HG03196 (cell line): ENCODE data around the gene VGLL4.

Experiments
- ATAC-seq: cut with Tn5 transposase; IDR thresholded peaks from one replicate; pipeline ENCODE4 v1.9.1; 2021; ENCODE audit not compliant: unreplicated experiment

VGLL4 gene

DNA sequence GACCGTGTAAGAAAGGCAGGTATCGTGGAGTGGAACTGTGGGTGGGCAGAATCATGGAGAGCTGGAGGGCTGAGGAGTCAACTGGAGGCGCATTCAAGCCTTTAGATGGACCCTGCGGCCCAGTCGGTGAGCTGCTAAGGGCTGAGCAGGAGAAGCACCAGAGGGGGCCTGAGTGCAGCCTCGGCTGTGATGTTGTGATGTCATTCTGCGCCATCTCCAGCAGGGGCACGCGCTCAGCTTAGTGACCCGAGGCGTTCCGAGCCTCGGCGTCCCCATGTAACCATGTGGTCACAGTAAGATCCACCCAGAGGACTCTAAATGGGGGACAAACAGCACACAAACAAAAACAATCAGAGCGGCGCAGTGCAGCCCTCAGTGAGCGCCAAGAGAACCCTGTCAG lies 76.8 kb downstream of the VGLL4 start:
- ATAC-seq = no peak

DNA sequence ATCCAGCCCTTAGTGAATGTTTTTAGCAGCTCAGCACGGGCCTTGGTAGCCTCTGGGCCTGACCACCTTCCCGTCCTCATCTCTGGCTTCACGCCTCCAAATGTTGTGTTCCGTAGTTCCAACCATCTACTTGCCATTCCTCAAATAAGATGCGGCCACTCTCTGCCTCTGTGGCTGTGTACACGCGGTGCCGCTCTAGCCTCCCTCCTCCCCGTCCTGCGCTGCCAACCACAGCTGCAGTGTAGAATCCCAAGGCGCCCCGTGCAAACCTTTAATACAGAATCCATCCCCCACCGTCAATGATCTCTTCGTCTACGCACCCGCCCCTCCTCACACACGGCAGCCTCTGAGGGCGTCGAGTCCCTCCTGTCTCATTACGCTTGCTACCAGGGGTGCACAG lies 77.2 kb downstream of the VGLL4 start:
- ATAC-seq = no peak

DNA sequence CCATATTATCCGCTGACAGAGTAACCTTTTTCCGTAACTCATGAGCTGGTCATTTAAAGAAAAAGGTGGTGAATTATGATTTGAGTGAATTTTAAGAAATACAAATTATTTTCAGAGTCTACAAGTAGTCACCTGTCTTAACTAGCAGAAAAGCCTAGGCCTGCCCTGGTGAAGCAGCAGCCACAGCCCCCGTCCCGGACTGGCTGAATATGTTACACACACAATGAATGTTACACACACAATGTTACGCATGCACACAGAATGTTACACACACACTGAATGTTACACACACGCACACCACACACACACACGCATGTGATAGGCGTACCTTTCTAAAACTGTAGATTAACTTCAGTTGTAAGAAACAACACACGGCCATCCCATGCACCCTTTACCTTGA lies 77.8 kb downstream of the VGLL4 start:
- ATAC-seq = no peak

DNA sequence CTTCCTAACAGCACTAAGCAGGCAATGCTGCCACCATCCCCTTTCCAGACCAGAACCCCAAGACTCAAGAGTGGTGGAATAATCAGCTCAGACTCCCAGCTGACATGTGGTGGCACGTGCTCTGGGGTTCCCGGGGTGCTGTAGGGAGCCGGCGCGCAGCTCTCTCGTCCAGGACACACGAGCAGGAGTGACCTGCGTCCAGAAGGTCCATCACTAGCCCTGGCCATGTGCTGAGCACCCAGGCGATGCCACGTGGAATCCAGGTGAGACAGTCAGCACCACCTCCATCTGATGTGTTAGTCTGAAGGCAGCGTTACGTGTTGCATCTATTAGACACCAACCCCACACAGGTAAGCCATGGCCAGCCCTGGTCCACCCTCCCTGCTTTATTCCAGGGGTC lies 78.2 kb downstream of the VGLL4 start:
- ATAC-seq = no peak

DNA sequence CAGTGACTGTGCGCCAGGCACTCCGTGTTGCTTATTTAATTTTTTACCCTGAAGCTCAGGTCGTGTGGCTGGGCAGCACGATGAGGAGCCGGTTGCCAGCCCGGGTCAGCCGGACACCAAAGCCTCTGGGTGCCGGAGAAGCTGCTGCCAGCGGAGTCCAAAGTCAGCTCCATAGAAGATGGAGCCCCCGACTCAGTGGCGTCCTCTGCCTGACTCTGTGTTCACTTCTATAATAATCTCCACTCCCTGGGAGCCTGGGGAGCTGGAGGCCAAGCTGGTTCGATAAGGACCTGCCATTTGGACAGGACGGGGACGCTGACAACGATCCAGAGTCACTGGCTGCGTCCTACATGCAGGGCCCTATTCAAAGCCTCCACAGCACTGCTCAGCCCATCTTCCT lies 78.6 kb downstream of the VGLL4 start:
- no peak for ATAC-seq

DNA sequence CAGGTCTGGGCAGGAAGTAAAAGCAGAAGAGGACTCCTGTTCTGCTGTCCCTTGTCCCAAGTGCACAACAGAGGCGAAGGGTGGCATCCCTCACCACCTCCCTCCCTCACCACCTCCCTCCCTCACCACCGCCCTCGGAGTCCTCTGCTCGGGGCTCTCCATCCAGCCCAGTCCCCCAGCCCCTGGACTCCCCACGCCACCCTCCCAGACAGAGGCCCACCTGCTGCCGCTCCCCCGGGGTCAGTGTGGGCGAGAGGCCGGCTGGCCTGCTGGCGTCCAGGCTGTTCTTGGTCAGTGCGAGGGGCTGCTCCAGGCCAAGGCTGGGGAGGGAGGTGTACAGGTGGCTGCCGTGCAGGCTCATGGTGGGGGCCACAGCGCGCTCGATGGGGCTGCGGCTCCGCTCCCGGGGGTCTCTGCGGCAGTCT lies 79.1 kb downstream of the VGLL4 start:
- ATAC-seq = no peak

DNA sequence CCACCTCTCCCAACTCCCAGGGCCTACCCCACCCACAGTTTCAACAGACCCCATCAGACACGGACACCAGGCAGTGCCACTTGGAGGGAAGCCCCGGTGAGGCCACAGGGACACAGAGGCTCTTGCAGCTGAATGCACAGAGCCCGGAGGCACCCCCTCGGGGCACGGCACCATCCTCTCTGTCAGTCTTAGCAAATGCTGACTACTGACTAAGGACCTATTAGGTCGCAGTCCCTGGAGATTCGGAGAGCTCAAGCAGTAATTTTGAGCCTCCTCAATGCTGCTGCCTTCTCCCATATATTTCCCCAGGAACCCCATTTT lies 79.9 kb downstream of the VGLL4 start:
- ATAC-seq = no peak

DNA sequence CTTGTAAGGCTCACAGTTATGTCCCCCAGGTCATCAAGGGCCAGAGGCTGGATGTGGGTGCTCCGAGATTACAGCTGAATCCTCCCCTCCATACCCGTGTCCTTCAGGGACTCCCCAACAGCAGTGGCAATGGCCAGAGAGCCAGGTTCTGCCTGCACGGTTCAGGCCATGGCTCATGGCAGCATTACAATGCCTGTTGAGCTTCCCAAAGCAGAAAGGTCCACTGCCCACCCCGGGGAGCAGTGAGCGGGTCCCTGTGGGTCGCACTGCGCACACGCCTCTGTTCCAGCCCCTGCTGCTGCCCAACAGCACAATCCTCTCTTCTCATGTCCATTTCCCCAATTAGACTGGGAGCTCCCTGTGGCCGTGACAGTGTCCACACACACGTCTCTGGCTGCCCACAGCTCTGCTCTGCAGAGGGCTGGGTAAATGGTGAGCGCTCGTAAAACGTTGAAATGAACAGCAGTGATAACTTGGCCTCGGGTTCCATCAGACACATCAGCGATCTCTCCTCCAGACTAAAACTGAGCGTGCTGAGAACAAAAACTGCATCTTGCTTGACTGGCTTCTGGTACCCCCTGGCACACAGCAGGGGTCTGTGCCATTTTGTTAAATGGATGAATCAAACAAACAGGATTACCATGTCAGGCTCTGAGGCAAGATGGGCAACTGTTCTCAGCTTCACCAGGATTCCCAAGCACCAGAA lies 80.4 kb downstream of the VGLL4 start:
- no peak for ATAC-seq

DNA sequence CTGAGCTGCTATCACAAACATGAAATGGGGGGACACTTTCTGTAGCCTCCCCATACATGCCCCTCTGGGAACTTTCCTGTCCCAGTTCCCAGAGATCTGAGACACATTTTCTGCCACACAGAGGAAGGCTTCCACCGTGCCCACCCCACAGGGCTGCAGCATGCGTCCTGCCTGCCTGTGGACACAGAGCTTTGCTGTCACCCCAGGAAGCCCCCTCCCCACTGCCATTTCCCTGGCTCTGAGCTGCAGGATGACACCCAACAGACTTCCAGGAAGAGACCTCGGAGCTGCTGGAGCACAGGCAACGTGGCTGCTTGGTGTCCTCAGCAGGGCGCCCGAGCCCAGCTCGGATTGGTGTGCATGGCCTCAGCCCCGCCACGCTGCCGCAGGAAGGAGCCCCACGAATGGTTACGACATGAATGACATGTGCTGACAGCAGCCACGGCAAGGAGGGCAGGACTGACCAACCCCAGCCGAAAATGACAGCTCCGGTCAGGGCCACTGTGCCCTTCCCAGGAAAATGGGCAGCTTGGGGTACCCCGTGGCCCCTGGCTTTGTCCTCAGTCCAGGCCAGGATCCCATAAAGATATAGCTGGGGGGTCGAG lies 81.3 kb downstream of the VGLL4 start:
- ATAC-seq = no peak

DNA sequence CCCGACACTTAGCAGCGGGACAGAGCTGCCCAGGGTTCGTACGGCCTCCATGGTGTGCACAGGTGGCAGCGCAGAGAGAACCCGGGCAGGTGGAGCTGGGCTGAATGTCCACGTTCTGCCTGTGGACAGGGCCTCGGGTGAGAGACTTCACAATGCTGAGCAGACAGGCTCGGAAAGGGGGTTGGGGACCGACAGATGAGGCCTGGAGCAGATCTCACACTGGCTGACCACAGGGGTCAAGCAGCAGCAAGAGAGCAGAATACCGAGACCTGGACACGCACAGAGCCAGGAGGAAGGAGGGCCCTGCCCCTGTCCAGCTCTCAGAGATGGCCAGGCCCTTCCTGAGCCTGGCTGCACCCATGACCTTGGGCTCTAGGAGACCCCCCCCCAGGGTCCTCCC lies 83.0 kb downstream of the VGLL4 start:
- no peak for ATAC-seq

DNA sequence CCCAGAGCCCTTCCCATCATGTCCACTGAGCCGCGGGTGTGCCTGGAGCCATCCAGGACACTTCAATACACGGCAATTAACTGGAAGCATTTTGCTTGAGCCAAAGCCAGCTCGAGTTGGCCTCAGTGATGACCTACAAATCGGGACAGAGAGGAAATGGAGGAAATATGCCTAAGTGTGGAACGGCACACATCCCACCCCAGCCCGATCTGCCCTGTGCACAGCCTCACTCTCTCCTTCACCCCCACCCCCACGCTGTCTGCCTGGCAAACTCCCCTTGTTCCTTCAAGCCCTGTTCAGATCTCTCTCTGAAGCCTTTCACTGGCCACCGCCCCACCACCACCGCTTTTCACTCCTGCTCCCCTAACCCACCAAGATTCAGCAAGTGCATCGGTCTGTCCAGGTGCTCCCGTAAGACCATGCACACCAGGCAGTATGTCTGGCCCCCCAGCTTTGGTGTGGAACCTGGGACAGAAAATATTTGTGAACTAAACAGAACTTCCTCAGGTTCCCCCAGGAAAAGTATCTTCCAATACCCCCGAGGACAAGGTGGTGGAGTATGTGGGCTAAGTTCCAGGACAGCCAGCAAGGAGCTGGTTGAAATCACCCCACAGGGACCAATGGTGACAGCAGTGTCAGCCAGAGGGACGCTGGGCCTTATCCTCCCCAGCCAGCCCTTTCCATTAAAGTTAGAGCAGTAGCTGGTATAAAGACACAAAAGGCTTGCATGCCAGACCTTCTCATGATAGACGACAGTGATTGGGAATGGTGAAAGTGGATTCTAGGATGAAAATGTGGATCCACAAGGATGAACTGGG lies 83.7 kb downstream of the VGLL4 start:
- no peak for ATAC-seq

DNA sequence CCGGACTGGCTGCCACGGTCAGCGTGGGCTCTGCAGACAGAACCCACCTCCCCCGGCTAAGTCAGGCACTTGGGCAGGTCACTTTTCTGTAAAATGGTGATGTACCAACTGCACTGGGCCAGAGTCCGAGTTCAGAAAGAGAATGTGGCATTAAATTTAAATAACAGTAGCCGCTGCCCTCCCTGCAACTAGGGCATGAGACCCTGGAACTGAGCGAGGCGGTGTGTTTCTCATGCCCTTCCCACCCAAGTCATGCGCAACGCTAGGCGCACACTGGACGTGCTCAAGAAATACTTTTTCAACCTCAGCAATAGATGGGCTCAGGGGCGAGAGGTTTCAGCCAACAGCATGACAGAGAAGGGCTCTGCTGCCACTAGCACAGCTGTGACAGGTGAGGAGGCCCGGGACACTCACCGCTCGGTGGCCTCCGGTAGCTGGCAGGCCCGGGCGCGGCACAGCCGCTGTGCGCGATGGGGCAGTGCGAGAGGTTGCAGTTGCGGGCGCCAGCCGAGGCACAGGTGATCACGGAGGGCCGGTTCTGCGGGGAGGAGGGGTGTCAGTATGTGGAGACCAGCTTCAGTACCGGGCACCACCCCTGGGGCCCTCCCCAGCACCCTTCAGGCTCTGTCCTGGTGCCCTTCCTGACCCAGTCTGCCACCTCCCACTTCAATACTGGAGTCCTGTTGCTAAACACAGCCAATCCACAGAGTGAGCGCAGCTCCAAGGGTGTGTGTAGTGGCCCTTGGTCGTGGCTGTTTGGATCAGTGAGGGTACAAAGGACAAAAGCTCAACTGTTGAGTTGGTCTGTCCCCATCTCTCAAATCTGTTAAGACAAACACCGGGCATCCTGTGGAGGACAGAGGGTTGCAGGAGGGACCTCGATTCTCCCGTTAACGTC lies 84.5 kb downstream of the VGLL4 start:
- no peak for ATAC-seq

DNA sequence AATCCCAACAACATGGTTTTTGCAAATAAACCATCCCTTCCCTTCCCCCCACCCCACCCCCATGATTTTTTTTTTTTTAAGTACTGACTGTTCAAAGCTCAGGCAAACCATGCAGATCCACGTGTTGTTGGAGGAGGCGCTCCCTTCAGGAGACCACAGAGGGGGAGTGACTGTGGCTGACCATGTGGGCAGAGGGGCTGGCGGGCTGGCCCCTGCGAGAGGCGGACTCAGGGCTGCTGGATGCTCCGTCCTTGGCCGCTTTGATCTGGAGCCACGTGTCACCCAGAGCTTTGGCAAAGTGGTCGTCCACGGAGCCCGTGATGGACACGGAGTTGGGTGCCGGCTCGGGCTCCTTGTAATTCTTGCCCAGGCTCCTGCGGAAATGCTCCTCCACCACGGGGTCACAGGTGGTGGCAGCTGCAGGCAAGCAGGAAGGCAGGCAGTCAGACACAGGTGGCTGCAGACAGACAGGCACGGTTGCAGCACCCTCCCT lies 85.3 kb downstream of the VGLL4 start:
- no peak for ATAC-seq

DNA sequence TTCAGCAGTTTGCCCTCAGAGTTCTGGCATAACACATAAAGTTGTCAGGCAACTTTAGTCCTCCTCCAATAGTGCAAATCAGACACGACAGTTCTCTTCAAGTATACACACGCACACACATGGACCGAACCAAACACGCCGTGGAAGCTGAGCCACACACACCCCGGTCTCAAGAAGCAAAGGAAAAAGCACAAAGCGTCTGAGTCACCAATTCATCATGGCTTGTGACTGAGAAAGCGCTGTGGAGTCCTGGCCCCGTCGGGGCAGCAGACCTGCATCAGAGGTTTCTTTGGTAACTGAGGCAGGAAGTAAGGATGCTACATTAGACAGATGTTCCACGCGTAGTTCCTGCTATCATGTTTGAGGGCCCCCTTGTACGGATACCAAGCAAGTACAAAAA lies 85.7 kb downstream of the VGLL4 start:
- no peak for ATAC-seq

DNA sequence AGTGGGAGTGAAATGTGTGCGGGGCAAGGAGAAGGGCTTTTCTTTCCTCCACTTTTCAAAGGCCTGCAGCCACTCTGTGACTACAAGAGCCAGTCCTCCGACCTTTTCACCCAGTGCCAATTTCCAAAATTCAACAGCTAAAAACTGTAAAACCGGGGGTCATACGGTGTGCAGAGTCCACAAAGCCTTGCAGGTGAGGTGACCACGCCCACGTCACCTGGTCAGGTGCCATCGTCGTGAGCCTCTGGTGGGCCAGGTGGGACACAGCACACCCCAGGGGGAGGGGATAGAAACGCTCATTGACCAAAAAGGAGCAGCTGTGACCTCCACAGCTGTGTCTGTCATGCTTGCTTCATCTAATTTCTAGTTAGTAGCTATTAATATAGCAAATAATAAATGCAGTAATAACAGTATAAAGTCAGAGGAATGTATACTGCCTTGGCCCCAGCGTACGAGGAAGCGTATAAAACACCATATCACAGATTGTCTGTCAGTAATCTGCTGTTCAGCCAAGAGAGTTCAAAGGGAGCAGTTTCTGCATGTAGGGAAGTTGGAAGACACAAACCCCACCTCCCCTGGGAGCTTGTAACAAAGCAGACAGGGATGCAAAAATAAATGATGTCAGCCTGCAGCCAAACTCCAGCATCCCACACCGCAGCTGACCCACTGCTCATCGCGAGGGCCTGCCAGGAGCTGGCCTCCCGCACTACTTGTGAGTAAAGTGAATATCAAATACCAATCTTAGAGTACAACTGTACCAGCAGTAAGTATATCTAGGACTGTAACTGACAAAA lies 86.7 kb downstream of the VGLL4 start:
- no peak for ATAC-seq

DNA sequence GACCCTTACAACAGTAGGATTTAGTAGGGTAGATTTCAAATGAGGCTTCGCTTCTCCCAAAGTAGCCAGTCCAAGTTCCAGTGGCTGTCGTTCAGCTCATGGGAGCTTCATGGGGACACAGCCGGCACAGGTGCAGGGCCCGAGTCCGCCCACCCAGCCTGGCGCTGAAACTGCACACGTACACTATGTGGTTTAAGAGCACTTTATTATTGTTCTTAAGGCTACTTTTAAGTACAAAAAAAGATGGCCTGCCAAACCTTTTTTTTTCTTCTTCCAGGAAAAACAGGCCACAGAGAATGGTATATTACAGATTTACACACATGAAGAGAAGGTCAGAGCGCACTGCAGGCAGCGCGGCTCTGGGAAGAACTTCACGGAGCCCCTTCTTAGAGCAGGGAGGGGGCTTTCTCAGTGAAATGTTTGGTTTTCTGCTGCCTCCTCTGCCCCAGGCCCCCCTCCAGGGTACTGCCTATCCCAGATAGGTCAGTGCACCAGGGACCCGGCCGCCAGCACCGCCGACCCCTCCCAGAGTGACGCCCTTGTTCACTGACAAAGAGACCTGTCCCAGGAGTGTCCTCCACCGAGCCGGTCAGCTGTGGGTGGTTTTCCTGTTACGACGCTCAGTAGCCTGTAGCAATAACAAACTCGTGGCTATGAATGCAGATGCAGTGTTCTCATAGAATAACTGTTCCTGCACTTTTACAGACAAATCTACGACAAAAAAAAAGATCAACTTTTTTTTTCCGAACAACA lies 87.7 kb downstream of the VGLL4 start:
- ATAC-seq = no peak

DNA sequence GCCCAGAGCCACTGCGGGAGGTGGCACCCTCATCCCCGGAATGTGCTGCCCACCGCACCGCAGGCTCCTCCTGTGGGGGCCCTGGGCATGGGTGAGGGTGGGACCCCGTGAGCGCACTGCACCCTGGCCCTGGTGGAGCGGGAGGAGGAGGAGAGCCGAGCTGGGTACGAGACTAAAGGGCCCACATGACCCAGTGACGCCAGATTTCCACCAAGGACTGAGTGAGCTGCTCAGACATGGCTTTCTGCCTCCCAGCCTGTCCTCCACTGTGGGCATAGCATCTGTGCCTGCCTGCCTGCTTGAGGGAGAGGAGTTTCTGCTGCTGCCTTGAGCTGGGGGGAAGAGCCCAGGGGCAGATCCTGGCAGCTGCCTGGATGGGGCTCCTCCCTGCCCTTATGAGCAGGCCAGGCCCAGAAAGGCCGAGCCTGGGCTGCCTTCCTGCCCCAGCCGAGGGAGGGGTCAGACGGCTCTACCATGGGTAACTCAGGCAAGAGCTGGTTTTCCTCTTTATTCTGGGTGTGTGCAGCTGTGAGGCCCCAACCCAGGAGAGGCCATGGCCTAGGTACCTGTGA lies 88.4 kb downstream of the VGLL4 start:
- no peak for ATAC-seq

DNA sequence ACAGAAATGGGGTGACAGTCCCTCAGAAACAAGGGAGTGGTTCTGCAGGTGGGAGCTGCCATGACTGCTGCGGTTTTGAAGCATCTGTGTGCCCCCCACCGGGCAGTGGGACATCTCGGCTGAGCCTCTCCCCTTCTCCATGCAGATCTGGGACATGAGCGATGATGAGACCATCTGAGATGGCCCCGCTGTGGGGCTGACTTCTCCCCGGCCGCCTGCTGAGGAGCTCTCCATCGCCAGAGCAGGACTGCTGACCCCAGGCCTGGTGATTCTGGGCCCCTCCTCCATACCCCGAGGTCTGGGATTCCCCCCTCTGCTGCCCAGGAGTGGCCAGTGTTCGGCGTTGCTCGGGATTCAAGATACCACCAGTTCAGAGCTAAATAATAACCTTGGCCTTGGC lies 89.0 kb downstream of the VGLL4 start:
- ATAC-seq = no peak

DNA sequence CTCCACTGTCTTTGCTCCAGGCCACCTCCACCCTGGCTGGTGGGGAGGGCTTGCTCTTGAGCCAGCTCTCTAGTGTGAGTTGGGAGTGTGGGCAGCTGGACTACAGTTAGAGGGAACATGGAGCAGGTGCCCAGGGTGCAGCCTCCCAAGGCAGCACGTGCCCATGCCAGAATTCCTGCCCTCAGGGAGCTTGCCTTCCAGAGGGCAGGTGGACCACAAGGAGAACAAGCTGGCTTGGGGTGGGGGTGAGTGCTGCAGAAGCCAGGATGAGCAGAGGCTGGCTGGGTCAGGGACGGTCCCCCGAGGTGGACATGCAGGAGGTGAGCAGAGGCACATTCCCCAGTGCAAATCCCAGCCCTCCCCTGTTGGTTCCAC lies 89.5 kb downstream of the VGLL4 start:
- no peak for ATAC-seq
